Ishikawa (cell line): ENCODE results near the gene STT3B.

Experiments
- EGR1 ChIP-seq: IDR thresholded peaks from 2 replicates; pipeline ENCODE4 v1.6.1; 2012
- EP300 ChIP-seq: IDR thresholded peaks from 2 replicates; pipeline ENCODE4 v1.6.1; 2012; ENCODE audit warnings: borderline replicate concordance
- RAD21 ChIP-seq: IDR thresholded peaks from 2 replicates; pipeline ENCODE4 v1.6.1; 2012; ENCODE audit warnings: low read depth
- REST ChIP-seq: IDR thresholded peaks from 2 replicates; pipeline ENCODE4 v1.6.1; 2012; ENCODE audit warnings: low read depth, mild to moderate bottlenecking
- YY1 ChIP-seq: IDR thresholded peaks from 2 replicates; pipeline ENCODE4 v1.6.1; 2012; ENCODE audit warnings: low read depth

DNA sequence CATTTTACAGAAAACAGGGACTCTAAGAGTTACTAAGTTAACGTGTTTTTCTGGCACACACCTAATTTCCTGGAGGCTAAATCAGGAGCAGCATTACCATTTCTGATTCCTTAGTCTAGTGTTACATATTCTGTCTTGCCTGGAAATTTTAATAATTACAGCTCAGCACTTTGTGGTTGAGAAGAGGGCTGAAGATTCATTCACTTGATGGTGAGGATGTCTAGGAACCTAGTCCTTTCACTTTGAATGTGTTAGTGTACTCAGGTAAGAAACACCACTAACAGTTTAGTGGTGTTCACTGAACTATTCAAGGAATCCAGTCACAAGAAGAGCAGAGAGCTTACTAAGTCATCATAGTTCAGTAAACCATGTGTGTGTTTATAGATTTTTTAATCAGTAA is 102.8 kb downstream of the STT3B start:
- TF ChIP-seq EGR1 (no peak), RAD21 (no peak), REST (no peak), YY1 (no peak), EP300 (no peak)
